Gastroesophageal sphincter (tissue), 3 donors: Measurements from ENCODE around the gene CCDC88C.

Source experiments
- CTCF ChIP-seq, 4 experiments: fragments of 200-600 bp in 2 of 4; fragments of 450-650 bp in 2 of 4; sonication (generic) in 1 of 4; IDR thresholded peaks; one replicate each; pipeline ENCODE4 v1.5.1; 2017 to 2019; ENCODE audit warnings: antibody characterized with exemption in 4 of 4, mild to moderate bottlenecking in 2 of 4, moderate library complexity in 2 of 4
- EP300 ChIP-seq: sonication (generic); formaldehyde crosslinking; IDR thresholded peaks from one replicate; pipeline ENCODE4 v1.6.1; 2017; ENCODE audit warnings: antibody characterized with exemption, mild to moderate bottlenecking
- POLR2A ChIP-seq, 2 donors: fragments of 450-650 bp; IDR thresholded peaks; one replicate each; pipeline ENCODE4 v1.6.1; 2017; ENCODE audit warnings: antibody characterized with exemption in 2 of 2, mild to moderate bottlenecking in 2 of 2, moderate library complexity in 1 of 2

- TF ChIP-seq POLR2A (IDR thresholded peaks at IDR 0.05), result no peak
- no peak for TF ChIP-seq EP300
- no peak for TF ChIP-seq CTCF (IDR thresholded peaks at IDR 0.05)
Observed at GRCh38 chr14:91351512-91351862, 66.1 kb downstream of the CCDC88C start.
